ENCODE measurements around the gene MRPS5.

DNA sequence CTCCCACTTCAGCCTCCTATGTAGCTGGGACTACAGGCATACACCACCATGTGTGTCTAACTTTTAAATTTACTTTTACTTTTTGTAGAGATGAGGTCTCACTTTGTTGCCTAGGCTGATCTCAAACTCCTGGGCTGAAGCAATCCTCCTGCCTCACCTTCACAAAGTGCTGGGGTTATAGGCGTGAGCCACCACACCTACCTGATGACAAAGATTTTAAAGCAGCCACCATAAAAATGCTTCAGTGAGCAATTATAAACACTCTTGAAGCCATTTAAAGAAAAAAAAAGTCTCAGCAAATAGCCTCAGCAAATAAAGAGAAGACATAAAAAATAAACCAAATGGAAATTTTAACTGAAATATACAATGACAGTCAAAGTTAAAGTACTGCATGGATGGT is 35.6 kb downstream of the MRPS5 start:
- TF ChIP-seq, protein P1, sequence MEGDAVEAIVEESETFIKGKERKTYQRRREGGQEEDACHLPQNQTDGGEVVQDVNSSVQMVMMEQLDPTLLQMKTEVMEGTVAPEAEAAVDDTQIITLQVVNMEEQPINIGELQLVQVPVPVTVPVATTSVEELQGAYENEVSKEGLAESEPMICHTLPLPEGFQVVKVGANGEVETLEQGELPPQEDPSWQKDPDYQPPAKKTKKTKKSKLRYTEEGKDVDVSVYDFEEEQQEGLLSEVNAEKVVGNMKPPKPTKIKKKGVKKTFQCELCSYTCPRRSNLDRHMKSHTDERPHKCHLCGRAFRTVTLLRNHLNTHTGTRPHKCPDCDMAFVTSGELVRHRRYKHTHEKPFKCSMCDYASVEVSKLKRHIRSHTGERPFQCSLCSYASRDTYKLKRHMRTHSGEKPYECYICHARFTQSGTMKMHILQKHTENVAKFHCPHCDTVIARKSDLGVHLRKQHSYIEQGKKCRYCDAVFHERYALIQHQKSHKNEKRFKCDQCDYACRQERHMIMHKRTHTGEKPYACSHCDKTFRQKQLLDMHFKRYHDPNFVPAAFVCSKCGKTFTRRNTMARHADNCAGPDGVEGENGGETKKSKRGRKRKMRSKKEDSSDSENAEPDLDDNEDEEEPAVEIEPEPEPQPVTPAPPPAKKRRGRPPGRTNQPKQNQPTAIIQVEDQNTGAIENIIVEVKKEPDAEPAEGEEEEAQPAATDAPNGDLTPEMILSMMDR (IDR thresholded peaks at IDR 0.05), result no peak
- no peak for TF ChIP-seq POLR2AphosphoS5 (IDR thresholded peaks at IDR 0.05; ENCODE audit: insufficient read depth in 1 of 2, low read depth in 1 of 2)

Data from vagina (tissue), 2 donors.